NCI-H2107 (cell line): ENCODE results near the gene ZNF407.
A peak's percentile ranks its signal among the peaks of the same experiment; 100 is the strongest.

Source experiments
- DNase-seq: peaks from one replicate; lab custom pipeline; 2025; lab: John Stamatoyannopoulos, UW

The ZNF407 gene

DNA sequence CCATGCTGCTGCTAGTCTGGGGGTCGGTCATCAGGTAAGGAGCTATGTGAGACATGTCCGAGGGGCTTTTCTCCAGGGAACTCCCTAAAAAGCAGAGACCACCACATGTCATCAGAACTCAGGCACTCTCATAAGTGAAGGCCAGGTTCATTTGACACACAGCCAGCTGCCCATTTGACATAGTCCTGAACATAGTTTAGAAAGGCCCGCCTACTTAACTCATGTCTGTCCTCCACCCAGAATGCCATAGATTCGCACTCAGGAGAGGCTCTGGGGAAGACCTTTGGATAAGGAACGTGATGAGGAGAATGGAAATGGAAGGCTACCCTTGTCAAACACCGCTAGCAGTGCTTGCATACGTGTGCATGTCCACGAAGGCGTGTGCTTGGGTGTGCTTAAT, 454.1 kb downstream of the ZNF407 start:
- no peak for DNase-seq

DNA sequence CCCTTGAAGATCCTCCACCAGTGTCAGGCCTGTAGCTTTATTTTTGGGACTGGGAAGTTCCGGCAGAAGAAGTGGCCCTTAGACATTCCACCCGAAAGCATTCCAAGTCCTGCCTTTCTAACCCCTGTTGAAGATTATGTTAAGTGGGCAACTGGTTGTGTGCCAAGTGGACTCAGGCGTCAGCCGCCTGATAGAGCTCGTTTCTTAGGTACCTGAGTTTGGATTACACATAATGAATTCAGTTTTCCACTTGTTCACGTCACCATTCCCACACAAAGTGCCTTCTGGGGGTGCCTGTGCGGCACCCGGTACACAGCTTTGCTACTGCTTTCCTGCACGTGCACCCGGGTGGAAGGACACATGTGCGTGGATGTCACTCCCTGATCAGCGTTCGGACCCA, 454.8 kb downstream of the ZNF407 start:
- DNase-seq, result peak; percentile 20

DNA sequence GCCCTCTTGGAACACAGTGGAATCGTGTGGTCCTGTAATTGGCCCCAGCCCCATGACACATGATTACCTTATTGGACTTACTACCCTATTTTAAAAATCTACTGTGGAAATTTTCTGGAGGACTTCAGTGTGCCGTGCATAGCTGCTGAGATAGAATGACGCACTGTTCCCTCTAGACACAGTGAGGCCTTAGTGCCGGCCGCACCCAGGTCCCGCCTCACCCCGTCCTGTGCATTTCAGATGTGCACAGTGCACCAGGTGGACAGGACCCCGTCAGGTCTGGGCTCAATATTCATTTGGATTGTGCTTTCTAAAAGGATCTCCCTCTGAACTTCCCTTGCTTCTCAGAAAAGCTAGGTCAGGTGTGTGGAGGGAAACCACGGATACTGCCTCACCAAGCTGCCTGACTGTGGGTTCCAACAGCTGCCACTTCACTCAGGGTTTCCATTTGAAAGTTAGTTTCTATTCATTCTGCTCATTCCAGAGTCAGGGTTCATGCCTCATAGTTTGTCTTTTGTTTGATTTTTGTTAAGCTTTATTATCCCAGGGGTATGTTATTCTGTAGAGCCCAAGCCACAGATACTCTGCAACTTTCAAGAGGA, 455.5 kb downstream of the ZNF407 start:
- no peak for DNase-seq

DNA sequence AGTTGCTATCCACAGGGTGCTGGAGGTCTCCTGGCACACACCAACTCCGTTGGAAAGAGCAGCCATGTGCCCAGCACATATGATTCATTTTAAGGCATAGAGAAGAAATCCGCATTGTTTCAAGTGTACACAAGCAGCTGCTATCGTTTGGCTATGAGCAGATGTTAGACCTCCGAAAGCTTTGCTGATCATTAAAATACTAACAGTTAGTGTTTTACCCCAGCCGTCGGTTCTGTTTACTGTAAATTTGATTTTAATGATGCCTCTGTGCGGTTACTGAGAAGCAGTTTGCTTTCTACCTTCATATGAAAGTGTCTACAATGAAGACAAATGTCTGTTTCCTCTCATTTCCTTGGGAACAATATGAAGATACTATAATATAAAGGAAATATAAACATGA, 456.4 kb downstream of the ZNF407 start:
- no peak for DNase-seq

DNA sequence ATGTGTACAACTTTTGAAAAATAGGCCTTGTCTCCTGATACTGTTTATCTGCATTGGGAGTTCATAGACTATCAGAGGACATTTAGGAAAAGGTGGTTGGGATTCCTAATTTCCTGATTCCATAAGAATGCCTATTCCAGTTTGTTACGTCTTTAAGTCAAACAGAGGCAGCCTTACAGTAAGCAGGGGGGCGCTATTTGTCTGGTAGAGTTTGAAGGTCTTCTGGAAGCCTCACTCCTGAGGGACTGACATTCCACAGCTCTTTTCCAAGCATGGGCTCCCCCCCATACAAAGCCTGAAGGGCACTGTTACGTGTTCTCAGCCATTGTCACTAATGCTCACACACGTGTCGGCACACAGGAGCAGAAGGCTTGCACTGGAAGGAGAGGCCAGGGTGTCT, 456.9 kb downstream of the ZNF407 start:
- DNase-seq, result no peak

DNA sequence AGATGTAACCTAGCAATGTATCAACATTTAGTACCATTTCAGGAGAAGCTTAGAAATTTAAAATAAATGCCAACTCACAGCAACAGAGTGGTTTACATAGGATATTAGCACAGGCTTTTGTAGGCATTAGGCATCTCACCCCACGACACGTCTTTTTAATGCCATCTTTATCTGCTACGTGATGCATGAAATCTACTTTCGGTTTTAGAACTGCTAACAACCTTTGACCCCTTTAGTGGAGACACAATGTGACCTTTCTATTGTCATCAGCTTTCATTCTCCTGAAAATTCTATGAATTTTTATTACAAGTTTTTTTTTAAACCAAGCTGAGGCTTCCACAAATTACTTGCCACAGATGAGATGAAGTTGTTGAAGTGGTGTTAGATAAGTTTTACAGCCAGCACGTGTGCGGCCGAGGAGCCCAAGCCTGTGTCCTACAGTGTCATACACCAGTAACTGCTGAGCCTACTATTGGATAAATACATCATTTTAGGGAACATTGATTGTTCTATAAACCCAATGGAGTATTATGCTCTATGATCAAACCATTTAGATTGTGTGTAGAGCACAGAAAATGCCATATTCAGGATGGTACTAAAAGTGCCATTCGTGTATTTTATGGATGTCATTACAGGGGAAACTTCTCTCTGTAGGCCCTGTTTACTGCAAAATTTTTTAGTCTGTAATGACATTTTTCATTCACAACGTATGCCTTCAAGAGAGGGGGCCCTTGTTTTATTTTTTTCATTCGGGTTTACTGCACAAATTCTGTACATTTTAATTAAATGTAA, 459.7 kb downstream of the ZNF407 start:
- DNase-seq, result no peak

DNA sequence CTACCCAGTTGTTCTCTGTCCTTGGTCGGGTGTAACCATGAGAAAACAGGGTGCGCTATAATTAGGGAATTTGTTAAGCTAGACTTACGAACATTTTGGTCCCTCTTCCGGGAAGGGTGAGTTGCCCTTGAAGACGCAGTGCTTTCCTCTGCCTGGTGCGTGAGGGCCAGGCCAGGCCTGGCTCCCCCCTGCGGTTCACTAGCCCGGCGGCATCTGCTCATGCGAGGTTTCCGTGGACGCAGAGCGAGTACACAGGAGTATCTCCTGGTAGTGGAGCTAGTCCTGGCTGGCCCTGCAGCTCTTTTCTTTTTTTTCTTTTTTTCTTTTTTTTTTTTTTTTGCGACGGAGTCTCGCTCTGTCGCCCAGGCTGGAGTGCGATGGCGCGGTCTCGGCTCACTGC, 462.5 kb downstream of the ZNF407 start:
- DNase-seq, result no peak

DNA sequence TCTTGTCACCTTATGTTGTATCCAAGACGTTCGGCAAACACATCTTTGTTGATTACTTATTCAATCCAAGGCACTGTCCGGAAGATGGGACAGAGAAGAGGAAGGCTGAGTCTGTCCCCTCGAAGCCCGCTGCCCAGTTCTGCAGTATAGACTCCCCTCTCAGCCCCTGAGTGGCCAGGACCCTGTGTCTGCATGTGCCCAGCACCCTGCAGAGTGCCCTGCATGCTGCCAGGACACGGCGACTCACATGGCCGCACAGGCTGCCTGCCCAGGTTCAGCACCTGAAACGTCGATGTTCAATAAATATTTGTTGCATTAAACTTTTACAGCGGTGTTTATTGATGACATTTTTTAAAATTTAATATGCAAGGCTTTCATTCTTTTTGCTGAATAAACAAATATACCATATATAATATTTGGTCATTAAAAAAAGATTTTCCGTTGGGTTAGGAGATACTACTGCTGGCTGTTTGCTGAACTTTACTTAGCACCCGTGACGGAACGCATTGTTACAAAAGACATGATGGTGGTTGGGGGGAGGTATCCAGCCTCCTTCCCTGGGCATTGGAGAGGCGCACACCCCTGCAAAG, 464.7 kb downstream of the ZNF407 start:
- no peak for DNase-seq

DNA sequence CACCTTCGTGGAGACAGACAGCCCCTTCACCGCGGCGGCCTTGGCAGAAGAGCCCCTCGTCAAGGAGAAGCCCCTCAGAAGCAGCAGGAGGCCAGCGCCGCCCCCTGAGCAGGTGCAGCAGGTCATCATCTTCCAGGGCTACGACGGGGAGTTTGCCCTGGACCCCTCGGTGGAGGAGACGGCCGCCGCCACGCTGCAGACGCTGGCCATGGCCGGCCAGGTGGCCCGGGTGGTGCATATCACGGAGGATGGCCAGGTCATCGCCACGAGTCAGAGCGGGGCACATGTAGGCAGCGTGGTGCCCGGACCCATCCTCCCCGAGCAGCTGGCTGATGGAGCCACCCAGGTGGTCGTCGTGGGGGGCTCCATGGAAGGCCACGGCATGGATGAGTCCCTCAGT, 465.5 kb downstream of the ZNF407 start:
- no peak for DNase-seq

DNA sequence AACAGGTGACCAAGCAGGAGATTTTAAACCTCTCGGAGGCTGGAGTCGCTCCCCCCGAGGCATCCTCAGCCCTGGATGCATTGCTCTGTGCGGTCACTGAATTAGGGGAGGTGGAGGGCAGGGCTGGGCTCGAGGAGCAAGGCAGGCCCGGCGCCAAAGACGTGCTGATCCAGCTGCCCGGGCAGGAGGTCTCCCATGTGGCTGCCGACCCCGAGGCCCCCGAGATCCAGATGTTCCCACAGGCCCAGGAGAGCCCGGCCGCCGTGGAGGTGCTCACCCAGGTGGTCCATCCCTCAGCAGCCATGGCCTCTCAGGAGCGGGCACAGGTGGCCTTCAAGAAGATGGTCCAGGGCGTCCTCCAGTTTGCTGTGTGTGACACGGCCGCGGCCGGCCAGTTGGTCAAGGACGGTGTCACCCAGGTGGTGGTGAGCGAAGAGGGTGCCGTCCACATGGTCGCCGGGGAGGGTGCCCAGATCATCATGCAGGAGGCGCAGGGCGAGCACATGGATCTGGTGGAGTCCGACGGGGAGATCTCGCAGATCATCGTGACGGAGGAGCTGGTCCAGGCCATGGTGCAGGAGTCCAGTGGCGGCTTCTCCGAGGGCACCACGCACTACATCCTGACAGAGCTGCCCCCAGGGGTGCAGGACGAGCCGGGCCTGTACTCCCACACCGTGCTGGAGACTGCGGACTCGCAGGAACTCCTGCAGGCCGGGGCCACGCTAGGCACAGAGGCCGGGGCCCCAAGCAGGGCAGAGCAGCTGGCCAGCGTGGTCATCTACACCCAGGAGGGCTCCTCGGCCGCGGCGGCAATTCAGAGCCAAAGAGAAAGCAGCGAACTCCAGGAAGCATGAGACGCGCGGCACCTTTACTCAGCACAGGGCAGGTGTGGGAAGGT, 466.2 kb downstream of the ZNF407 start:
- no peak for DNase-seq

DNA sequence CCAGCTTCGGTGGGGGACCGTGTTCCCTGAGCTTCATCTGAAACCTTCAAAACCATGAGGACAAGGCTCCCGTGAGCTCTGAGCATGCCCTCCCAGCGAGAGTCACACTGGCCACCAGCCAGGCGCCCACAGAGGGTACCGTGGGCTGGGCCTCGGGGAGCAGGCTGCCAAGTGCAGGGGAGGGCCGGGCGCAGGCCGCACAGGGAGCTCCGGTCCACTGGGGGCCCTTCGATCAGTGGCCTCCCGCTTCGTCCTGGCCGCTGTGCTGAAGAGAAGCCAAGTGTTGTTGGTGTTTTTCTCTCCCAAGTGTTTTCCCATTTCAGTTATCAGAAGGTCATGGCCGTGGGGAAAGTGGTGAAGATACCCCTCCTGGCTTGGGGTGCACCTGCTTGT, 466.8 kb downstream of the ZNF407 start:
- no peak for DNase-seq

DNA sequence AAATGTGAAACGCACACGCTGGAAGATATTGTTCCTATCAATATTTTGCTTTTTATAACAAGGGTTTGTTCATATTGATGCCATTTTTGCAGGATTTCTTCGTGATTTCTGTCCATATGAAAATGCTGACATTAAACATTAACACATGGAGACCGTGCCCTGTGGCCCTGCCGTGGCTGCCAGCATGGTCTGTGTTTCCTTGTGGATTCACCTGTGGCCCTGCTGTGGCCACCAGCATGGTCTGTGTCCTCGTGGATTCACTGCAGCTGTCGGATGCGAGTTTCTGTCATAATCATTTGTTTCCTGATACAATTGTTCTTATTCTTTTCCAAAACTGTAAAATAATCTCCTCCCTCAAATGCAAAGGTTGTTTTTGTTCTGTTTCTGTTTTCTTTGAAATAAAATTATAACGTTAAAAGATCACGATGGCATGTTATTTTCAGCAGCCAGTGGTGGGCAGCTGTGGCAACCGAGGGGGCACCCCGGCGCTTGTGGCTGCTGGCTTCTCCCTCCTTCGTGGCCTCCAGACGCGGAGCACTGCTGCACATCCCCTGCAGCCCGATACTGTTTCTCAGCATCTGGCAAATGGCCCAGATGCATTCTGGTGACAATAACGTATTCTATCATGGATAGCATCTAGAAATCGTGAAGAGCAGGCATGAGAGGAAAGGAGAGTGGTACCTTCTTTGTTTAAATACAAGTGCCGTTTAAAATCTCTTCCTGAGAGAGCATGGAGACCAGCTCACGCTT, 467.8 kb downstream of the ZNF407 start:
- peak; percentile 20 for DNase-seq

DNA sequence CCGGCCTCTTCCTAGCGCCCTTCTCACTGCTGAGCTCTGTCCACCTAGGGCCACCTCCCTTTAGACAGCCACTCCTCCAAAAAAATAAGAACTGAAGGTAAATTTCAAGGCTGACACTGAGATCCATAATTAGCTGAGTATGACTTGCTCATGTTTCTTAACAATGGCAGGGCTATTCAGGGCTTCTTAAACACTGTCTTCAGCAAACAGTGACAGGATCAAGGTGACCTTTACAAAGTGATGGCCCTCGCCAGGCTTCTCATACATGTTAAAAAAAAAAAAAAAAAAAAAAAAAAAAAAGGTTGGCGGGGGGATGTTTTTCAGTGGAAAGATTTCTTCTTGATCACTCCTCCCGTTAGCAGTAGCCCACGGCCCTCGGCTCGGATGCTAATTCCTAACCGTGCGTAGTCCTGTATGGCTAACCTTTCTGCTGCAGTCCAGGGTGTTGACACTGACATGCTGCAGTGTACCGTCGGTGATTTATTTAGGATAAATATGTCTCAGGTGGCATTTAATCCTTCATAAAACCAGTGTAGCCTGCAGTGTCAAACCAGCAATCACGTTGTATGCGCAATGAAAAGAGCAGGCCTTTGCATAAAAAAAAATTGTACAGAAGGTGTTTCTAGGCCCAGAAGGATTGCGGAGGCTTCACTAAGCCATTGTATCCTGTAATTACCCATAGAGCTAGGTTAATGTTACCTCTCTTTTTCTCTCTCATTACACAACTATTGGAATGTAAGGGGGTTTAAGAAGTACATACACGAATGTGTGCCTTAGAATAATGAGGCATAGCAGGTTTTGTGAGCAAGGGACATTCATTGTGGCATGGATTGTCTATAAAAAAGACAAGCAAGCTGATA, 468.6 kb downstream of the ZNF407 start:
- DNase-seq, result no peak

DNA sequence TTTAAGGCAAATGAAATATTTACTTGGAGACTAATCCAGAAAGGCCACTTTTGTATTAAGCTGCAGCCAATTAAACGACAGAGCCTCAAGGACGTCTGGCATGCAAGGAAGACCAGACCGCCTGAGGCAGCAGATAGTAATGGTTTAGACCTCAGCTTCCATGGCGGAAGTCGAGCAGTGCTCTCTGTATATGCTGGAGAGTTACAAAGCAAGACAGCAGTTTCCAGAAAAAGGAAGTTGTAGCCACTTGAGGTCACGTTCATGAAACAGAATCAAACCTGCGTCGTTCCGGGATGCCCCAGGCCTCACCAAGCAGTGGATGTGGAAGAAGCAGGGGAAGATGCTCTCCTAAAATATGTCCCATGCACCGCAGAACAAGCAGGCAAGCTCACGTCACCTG, 469.3 kb downstream of the ZNF407 start:
- DNase-seq, result no peak

DNA sequence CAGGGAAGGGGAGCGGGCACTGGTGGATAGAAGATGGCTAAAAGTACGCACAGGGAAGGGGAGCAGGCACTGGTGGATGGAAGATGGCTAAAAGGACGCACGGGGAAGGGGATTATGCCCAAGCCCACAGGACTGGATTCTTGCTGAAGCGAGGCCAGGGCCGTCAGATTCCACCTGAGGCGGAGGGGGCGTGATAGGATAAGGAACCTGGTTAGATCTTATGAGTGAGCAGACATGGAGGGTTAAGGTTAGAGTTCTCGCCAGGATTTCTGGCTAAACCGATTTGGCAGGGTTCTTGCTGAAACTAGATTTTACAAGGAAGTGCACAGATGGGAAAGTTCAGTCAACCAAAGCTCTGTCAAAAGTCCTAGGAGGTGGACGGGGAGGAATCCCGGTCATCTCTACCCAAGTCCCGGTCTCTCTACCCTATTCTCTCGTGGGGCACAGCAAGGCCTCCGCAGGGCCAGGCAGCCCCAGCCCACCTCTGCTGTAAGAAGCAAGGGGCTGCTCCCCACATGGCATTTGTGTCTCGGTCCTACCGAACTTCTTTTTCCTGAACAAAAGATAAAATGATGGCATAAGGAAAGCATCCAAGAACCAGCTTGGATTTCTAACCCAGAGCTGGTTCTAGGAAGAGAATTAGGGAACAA, 470.5 kb downstream of the ZNF407 start:
- DNase-seq, result no peak

DNA sequence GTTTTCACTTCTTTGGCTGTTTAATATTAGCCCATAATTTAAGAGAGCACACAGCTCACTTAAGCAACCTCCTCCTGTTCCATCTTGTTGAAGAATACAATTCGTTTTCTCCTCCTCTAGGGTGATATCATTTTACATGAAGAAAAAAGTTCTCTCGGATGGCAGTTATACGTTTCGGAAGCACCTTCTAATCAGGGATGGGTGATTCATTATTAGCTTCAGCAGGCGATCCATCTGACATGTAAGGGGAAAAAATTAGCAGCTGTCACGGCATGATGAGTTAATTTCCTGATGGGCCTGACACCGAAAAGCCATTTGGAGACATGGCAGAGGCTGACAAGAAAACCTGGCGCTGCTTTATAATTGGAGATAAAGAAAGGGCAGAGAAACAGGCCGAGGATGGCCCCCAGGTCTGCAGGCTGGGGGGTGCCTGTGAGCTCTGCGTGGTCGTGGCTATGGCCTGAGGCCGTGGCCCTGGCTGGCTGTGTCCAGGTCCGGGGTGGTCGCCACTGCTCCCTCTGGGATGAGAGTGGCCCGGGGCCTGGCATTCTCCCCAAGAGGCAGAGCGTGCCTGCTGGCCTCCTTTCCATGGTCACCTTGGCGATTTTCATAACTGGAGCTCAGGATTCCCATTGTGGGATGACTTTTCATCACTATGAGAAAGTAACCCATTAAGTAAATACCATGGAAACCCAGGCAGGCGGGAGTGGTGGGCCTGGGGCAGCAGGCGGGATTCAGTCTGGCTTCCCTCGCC, 471.2 kb downstream of the ZNF407 start:
- no peak for DNase-seq

DNA sequence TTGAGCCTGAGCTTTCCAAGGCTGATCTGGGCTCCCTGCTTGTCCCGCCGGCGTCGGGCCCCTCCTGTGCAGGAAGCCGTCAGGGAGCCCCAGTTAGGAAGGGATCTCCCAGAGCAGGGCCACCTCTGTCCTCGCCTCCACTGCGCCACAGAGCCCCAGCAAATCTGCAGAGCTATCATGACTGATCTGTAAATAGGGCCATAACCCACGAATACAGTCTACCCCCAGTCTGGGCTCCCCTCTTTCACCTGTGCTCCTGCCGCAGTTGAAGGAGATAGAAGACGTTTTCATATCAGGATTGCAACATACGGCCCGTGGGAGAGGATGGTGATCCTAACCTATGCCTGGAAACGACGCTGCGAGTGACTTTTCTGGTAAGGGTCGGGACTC, 472.6 kb downstream of the ZNF407 start:
- no peak for DNase-seq

DNA sequence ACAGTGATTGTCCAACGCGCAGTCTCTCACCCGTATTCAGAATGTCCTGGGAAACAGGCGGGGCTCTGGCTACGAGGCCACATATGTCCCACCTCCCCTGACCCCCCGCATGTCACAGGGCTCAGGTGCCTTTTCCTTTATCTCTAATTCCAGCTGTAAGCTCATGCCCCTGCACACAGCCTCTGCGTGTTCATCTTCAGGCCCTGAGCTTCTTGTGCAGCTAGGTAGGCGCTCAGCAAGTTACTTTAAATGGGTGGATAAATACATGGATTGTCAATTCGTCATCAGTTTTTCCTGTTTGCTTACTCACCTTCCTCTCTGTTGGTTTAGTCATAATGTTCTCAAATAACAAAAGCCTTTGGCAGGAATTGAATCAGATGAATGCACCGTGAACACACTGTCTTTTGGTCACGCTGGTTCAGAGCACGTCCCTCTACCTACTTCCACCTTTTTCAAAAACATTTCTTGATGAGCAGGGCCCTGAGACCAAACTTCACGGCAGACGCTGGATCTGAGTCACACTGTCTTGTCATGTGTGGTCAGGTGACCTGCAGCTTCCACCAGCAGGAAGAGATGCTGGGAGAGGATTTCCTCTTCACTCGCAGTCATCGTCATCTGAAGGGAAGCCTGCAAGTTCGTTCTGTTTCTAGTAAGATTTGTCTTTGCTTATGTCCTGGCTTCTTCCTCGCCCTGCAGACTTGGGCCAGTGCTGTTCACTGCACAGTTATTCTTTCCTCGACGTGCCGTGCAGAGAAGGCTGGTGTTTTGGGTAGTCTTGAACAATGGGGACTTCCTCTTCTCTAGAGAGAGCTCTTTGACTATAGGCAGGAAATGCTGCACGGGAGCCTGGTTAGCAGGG, 473.2 kb downstream of the ZNF407 start:
- DNase-seq, result peak; percentile 70

DNA sequence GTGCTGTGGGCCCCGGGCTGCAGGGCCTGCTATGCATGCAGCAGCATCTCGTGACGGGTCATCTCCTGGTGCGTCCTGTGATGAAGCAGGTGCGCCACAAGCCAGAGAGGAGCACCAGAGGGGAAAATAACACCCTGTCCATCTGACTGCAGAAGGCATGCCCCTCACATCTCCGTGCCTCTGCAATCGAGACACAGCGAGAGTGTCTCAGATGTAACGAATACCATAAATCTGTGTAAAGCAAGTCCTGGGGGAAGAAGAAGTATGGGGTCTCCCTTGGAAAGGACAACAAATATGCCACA, 473.8 kb downstream of the ZNF407 start:
- DNase-seq, result no peak
